ENCODE data around the gene EEFSEC. TPM values are rescaled to one million over a fixed set of nuclear protein-coding genes. Genes with fewer than 3 reads are reported as not detected.

Gene EEFSEC
- total and polyA plus RNA-seq, 2 experiments from 2014 or later: 10.1 to 16.2 TPM

DNA sequence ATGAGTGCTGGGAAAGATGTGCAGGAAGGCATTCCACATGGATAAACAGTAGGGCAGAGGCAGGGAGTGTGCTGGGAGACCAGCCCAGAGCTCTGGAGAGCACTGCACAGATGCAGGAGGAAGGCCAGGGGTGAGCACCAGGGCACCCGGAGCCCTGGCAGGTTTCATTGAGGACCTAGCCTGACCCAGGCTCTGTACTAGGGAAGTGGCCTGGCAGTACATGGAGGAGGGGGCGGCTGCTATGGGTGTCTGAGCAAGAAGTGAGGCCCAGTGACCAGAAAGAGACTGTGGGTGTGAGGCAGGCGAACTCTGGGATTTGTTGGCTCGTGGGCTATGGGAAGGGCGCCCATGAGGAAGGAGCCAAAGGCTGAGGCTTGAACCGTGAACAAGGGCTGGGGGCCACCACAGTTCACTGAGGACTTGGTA lies 174.3 kb downstream of the EEFSEC start:
- H3K36me3 Mint-ChIP-seq (ENCODE audit: low read depth): no peaks in the 10 kb centered on the region

More for the DNA sequence above, 174.3 kb downstream of the EEFSEC start:
- H3K27me3 ChIP-seq (ENCODE audit: insufficient read depth): no peaks in the 10 kb centered on the region
- TF ChIP-seq NANOG (IDR thresholded peaks at IDR 0.05; ENCODE audit: borderline replicate concordance) (no peak), POLR2AphosphoS5 (IDR thresholded peaks at IDR 0.05; ENCODE audit: low read depth) (no peak), EZH2phosphoT487 (IDR thresholded peaks at IDR 0.05; ENCODE audit: unreplicated experiment) (no peak), STAT1 (IDR thresholded peaks at IDR 0.05; ENCODE audit: unreplicated experiment) (no peak), EZH2 (IDR thresholded peaks at IDR 0.05; ENCODE audit: low read depth, unreplicated experiment) (no peak), JUNB (IDR thresholded peaks at IDR 0.05; ENCODE audit: unreplicated experiment) (no peak), ZNF331 (CRISPR knock-in tag; IDR thresholded peaks at IDR 0.05; ENCODE audit: low read depth) (no peak), CREB1 (CRISPR knock-in tag; IDR thresholded peaks at IDR 0.05; ENCODE audit: low read depth) (no peak), ZNF114 (CRISPR knock-in tag; IDR thresholded peaks at IDR 0.05) (no peak)
- TF ChIP-seq, protein P1, sequence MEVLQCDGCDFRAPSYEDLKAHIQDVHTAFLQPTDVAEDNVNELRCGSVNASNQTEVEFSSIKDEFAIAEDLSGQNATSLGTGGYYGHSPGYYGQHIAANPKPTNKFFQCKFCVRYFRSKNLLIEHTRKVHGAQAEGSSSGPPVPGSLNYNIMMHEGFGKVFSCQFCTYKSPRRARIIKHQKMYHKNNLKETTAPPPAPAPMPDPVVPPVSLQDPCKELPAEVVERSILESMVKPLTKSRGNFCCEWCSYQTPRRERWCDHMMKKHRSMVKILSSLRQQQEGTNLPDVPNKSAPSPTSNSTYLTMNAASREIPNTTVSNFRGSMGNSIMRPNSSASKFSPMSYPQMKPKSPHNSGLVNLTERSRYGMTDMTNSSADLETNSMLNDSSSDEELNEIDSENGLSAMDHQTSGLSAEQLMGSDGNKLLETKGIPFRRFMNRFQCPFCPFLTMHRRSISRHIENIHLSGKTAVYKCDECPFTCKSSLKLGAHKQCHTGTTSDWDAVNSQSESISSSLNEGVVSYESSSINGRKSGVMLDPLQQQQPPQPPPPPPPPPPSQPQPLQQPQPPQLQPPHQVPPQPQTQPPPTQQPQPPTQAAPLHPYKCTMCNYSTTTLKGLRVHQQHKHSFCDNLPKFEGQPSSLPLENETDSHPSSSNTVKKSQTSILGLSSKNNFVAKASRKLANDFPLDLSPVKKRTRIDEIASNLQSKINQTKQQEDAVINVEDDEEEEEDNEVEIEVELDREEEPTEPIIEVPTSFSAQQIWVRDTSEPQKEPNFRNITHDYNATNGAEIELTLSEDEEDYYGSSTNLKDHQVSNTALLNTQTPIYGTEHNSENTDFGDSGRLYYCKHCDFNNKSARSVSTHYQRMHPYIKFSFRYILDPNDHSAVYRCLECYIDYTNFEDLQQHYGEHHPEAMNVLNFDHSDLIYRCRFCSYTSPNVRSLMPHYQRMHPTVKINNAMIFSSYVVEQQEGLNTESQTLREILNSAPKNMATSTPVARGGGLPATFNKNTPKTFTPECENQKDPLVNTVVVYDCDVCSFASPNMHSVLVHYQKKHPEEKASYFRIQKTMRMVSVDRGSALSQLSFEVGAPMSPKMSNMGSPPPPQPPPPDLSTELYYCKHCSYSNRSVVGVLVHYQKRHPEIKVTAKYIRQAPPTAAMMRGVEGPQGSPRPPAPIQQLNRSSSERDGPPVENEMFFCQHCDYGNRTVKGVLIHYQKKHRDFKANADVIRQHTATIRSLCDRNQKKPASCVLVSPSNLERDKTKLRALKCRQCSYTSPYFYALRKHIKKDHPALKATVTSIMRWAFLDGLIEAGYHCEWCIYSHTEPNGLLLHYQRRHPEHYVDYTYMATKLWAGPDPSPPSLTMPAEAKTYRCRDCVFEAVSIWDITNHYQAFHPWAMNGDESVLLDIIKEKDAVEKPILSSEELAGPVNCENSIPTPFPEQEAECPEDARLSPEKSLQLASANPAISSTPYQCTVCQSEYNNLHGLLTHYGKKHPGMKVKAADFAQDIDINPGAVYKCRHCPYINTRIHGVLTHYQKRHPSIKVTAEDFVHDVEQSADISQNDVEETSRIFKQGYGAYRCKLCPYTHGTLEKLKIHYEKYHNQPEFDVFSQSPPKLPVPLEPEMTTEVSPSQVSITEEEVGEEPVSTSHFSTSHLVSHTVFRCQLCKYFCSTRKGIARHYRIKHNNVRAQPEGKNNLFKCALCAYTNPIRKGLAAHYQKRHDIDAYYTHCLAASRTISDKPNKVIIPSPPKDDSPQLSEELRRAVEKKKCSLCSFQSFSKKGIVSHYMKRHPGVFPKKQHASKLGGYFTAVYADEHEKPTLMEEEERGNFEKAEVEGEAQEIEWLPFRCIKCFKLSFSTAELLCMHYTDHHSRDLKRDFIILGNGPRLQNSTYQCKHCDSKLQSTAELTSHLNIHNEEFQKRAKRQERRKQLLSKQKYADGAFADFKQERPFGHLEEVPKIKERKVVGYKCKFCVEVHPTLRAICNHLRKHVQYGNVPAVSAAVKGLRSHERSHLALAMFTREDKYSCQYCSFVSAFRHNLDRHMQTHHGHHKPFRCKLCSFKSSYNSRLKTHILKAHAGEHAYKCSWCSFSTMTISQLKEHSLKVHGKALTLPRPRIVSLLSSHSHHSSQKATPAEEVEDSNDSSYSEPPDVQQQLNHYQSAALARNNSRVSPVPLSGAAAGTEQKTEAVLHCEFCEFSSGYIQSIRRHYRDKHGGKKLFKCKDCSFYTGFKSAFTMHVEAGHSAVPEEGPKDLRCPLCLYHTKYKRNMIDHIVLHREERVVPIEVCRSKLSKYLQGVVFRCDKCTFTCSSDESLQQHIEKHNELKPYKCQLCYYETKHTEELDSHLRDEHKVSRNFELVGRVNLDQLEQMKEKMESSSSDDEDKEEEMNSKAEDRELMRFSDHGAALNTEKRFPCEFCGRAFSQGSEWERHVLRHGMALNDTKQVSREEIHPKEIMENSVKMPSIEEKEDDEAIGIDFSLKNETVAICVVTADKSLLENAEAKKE (CRISPR knock-in tag; IDR thresholded peaks at IDR 0.05): no peak
- TF ChIP-seq, protein P2, sequence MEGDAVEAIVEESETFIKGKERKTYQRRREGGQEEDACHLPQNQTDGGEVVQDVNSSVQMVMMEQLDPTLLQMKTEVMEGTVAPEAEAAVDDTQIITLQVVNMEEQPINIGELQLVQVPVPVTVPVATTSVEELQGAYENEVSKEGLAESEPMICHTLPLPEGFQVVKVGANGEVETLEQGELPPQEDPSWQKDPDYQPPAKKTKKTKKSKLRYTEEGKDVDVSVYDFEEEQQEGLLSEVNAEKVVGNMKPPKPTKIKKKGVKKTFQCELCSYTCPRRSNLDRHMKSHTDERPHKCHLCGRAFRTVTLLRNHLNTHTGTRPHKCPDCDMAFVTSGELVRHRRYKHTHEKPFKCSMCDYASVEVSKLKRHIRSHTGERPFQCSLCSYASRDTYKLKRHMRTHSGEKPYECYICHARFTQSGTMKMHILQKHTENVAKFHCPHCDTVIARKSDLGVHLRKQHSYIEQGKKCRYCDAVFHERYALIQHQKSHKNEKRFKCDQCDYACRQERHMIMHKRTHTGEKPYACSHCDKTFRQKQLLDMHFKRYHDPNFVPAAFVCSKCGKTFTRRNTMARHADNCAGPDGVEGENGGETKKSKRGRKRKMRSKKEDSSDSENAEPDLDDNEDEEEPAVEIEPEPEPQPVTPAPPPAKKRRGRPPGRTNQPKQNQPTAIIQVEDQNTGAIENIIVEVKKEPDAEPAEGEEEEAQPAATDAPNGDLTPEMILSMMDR (conservative IDR thresholded peaks at IDR 0.05; ENCODE audit: low read depth in 2 of 2): no peak
- TF ChIP-seq, protein P3, sequence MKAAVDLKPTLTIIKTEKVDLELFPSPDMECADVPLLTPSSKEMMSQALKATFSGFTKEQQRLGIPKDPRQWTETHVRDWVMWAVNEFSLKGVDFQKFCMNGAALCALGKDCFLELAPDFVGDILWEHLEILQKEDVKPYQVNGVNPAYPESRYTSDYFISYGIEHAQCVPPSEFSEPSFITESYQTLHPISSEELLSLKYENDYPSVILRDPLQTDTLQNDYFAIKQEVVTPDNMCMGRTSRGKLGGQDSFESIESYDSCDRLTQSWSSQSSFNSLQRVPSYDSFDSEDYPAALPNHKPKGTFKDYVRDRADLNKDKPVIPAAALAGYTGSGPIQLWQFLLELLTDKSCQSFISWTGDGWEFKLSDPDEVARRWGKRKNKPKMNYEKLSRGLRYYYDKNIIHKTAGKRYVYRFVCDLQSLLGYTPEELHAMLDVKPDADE (IDR thresholded peaks at IDR 0.05): no peak
- no peaks in the 10 kb centered on the region for H3K4me1 ChIP-seq (ENCODE audit: insufficient read depth)
- Mint-ChIP-seq H3K27ac (no peak overlapping the region), H3K4me1 (peaks cover 8% of the 10 kb centered on the region; the same call in 1 of the 3 replicates), H3K4me3 (no peak overlapping the region), H3K27me3 (ENCODE audit: insufficient read depth, low read depth, poor library complexity) (peaks cover 4% of the 10 kb centered on the region), H3K9me3 (no peaks in the 10 kb centered on the region)
- H3K79me2 ChIP-seq (replicated peaks; ENCODE audit: insufficient read depth): no peaks in the 10 kb centered on the region
- H3K4me3 ChIP-seq: no peak overlapping the region
- H3K27ac ChIP-seq (ENCODE audit: low read depth): no peak overlapping the region
- H3K9me2 ChIP-seq (ENCODE audit: insufficient read depth): no peaks in the 10 kb centered on the region
- H3F3A ChIP-seq (replicated peaks; ENCODE audit: low read depth): no peaks in the 10 kb centered on the region
- no peak overlapping the region for H3K4me2 ChIP-seq
- no peak overlapping the region for H2AFZ ChIP-seq
- no peaks in the 10 kb centered on the region for H4K20me1 ChIP-seq (replicated peaks; ENCODE audit: insufficient read depth)
- no peaks in the 10 kb centered on the region for H3K36me3 ChIP-seq (ENCODE audit: insufficient read depth)
- ATAC-seq: no peak
- no peak for DNase-seq (ENCODE audit: low spot score)
